Measurements from ENCODE around the gene CLPSL2.

The CLPSL2 gene

DNA sequence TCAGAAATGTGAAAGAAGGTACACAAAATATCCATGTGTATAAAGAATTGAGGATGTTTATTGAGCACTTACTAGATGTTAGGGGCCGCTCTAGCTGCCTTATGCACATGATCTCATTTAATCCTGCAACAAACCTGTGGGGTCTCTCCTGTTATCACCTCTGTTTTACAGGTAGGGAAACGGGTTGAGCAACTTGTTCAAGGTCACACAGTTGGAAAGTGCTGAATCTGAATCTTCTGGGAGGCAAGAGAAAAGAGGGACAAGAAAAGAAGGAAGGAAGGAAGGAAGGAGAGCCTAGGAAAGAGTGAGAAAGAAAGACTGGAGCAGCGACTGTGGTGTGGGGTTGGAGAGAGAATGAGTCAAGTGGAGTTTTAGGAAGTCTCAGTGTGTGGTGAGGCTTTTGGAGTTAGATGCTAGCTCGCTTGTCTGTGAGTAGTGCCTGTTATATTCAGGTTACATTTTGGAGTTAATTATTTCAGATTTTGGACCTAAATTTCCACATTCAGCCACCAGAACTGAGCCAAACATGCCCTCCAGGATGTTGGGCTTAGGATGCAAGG is 12.1 kb downstream of the CLPSL2 start:
- no peak for DNase-seq

DNA sequence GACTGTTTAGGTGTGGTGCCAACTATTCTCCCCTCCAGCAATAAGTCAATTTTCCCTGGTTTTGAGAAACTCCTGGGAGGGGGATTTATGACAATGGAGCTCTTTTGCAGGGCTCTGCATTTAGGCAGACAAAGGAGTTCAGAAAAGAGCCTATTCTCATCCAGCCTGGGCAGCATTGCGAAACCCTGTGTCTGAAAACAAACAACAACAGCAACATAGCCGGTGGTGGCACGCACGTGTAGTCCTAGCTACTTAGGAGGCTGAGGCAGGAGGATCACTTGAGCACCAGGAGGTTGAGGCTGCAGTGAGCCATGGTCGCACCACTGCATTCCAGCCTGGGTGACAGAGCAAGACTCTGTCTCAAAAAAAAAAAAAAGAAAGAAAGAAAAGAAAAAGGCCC is 14.3 kb downstream of the CLPSL2 start:
- no peak for DNase-seq

DNA sequence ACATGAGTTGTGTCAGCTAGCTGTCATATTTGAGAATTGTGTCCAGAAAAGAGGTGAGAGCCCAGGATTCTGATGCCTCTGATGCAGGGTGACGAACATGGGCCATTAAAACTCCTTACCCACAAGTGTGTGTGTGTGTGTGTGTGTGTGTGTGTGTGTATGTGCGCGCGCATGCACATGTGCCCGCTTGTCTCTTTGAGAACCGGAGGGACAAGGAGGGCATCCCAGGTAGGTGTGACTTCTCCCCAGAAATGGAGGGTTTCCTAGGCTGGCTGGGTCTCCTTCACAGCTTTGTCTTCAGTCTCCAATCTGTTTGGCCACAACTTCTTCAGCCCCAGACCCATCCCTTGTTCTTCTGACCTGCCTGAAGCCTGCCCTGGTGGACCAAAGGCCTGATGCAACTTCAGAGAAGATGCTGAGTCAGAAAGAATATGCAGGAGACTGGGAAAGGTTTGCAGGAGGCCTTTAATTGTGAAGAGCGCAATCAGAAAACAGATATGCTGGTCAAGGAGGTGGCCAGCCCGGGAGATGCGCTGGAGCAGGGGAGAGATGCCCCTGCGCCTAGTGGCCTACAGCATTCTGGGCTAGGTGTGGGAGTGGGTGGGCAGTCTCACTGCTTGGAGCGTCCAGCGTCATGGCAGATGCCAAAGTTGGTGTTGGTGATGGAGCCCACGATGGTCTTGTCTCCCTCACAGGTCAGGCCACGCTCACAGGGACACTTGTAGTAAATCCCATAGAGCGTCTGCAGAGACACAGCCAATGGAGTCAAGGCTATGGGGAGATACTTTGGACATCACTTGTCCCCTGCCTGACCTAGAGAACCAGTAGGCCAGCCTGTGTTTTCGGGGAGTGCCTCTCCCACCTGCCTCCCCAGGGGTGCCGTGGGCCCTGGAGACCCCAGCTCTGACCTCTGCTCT is 18.4 kb downstream of the CLPSL2 start:
- no peak for DNase-seq

DNA sequence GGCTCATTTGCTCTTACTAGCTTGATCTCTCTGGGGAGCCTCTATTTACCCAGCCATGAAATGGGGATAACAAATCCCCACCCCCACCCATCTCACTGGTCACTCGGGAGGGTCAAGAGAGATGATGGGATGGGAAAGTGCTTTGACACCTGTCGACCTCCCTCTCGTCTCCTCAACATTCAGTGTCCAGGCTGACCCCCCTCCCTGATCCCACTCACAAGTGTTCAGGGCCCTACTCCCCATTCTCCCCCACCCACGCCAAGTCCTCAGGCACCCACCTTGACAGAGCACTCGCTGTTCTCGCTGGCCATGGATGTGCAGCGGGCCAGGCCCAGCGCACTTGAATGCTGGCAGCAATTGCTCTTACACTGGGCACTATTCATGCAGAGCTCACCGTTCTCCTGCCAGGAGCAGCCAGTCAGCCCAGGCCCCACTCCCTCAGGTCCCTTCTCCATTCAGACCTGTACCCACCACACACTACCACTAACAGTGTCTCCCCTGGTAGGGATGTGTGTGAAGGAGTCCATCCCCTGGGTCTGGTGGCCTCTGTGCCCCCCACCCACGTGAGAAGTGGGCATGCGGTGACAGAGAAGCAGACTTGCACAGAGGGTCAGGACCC is 19.2 kb downstream of the CLPSL2 start:
- no peak for DNase-seq

DNA sequence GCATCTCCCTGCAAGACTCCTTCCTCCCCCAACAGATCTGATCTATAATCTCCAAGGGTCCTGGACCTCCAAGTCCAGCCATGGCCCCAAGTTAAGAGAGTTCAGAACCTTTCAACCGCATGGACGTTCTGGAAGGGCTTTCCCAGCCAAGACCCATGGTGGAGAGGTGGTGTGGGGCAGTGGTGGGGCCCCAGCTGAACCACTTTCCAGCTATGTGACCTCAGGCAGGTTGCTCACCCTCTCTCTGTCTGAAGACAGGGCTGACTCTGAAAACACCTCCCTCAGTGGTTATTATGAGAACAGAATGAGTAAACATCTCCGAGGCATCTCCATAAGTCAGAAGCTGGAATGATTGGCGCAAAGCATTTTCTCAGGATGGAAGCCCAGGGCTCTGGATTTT is 19.8 kb downstream of the CLPSL2 start:
- DNase-seq, result no peak

DNA sequence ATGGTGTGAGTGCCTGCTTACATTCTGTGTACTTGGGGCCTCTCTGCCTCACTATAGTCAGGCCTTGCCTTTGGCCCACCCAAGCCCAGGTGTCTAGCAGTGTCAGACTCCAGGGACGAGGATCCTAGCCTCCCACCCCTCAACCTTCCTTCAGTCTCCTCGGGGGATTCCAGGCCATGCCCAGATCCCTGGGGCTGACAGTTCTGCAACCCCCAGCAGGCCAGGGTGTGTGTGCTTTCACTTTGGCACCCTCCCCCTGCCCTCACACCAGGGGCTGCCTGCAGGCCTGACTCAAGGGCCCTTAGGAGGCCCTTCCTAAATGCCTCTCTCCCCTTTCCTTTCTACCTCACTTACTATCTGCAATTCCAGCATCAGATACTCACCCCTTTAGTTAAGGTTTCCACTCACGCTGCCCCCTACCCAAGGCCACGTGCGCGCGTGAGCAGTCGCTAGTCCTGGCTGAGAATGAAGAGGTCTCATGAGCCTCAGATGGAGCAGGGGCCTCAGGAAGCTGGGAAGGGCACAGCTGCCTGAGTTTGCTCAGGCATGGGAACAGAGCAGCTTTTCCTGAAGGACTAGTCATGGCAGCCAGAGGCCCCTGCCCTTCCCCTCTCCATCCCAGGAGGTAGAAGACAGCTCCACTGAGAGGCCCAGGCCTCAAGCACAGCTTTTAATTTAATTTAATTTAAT is 21.6 kb downstream of the CLPSL2 start:
- DNase-seq, result no peak

DNA sequence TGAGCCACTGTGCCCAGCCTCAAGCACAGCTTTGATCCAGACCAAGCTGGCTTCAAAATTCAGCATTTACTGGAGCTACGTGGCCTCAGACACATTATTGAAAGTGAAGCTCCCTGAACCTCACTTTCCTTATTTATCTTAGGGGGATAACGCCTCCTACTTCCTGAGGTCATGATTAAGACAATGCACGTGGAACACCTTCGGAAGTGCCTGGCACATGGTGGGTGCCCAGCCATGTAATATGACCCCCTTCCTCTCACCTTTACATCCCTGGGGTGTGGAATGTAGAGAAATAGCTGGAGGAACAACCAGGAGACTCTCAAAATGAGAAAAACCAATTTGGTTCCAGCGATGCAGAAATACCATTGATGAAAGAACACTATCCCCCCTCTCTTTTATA is 22.3 kb downstream of the CLPSL2 start:
- no peak for DNase-seq

DNA sequence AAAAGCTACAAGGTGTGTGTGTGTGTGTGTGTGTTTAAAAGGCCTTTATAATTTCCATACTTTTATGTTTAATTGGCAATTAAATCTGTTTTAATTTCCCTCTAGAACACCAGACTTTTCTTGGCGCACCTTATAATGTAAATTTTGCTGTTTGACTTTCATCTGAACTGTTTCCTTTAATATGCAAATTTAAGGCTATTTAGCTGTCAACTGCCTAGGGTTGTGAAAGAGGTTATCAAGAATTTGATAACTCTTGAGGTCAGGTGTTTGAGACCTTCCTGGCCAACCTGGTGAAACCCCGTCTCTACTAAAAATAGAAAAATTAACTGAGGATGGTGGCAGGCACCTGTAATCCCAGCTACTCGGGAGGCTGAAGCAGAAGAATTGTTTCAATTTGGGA is 24.8 kb downstream of the CLPSL2 start:
- DNase-seq, result no peak

DNA sequence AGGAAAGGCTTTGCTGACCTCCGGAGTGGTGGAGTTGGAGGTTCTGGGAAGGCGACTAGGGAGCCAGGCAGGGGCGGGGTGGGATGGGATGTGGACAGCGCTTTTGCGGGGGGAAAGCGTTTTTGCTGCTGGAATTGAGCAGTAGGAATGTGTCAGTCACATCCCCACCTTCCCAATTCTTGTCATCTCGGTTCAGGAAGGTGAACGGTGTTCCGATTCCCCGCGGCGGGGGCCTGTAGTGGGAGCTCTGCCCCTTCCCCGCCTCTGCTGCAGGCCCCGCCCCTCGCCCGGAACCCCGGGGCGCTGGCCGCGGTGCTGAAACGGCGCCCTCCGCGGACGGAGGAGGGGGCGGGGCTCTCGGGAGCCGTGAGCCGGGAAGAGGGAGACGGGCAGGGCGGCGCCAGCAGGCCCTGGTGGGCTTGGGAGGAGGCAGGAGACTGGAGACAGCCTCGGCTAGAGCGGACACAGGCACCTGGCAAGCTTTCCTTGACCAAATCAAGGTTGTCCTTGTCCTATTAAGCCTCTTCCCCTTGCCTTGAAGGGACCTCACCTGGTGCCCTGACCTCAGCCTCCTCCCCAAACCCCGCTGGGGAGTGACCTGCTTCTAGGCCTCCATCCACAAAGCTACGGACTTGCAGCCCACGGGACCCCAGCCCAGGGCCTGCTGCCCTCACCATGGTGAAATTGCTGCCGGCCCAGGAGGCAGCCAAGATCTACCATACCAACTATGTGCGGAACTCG is 28.8 kb downstream of the CLPSL2 start, which contains the start of gene LHFPL5:
TSS of gene LHFPL5 (plus strand) at position 357 of the 741 bp plus-strand sequence. CDS start at position 676, 319 bp downstream.
- peak; percentile 37 for DNase-seq

DNA sequence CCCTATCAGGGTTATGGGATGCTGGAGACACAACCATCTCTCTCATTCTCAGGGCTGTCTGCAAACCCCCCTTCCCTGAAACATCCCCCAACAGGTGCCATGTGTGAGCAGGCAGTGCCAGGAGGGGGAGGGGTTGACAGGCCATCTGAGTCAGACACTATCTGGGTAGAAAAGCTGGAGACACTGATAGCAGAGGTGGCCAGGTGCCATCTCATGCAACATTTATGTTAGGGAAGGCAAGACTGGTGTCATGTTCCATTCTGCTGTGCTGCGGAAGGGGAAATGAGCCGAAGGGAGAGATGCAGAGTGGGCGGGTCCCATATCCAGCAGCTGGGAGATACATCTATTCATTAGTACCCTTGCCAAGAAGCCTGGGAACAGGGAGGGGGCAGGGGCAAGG is 32.3 kb downstream of the CLPSL2 start:
- DNase-seq, result no peak

DNA sequence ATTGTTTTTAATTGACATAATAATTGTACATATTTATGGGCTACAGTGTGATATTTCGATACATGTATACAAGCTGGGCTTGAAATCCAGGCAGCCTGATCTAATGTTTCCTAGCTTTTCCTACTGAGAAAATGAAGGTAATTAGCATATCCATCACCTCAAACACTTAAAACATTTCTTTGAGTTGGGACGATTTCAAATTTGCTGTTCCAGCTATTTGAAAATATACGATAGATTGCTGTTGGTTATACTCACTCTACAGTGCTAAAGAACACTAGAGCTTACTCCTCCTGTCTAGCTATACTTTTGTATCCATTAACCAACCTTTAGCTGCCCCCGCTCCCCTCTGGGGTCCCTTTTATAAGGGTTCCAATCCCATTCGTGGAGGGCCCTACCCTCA is 33.4 kb downstream of the CLPSL2 start:
- no peak for DNase-seq

DNA sequence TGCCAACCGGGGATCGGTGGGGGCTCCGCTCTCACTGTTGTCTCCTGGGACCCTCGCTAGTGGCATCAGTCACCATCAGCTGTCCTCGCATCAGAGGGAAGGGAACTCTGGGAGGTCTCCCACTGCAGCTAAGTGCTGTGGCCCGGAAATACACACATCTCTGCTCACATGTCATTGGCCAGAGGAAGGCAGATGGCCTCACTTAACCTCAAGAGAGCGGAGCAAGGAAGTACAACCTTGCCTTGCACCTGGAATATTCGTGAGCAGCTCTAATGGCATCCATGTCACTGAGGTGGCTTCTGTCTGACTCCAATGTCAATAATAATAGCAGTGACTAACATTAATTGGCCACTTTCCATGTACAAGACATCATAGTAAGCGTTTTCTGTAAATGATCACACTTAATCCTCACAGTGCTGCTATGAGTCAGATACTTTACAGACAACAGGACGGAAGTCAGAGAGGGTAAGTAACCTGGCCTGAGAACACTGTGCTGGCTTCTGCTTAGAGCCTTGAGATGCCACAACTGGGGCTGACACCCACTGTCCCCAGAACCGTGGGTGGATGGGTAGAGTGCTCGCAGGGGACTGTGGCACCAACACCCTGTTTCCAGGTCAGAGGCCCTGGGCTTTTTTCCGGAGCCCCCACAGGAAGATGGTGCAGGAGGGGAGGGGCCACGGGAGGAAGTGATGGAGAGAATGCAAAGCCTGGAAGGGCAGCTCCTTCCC is 34.7 kb downstream of the CLPSL2 start:
- no peak for DNase-seq

DNA sequence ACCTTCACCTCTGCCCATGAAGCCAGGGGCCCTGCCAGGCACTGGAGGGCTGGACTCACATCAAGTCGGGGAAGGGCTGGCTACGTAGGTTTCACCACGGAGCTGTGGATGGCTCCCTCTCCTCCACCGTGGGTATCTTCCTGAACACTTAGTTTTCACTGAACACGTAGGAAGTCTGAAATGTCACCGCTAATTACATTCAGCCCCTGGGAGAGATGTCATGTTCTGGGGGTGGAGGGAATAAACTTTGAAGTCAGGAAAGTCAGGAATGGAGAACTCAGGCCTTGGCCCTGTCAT is 35.2 kb downstream of the CLPSL2 start:
- no peak for DNase-seq

DNA sequence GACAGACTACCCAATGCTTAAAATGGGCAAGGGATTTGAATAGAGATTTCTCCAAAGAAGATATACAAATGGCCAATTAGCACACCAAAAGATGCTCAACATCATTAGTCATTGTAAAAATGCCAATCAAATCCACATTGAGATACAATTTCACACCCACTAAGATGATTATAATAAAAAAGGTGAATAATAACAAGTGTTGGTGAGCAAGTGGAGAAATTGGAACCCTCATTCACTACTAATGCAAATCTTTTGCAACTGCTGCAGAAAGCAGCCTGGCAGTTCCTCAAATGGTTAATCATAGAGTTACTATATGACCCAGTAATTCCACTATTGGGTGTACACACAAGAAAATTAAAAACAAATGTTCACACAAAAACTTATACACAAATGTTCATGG is 41.1 kb downstream of the CLPSL2 start:
- DNase-seq, result no peak

DNA sequence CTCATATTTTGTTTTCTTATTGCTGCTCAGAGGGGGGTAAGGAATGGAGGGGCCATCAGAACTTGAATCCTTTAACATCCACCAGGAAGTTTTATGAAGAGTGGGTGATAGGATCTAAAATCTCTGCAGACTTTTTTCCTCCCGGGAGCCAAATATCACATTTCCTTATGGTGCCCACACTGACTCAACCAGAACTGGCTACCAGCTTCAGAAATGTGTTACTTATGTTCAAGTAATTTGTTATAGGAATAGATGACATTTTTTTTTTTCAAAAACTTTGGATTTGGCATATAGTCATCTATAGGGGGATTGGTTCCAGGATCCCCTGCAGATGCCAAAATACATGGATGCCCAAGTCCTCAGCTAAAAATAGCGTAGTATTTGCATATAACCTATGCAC is 47.2 kb downstream of the CLPSL2 start:
- no peak for DNase-seq

DNA sequence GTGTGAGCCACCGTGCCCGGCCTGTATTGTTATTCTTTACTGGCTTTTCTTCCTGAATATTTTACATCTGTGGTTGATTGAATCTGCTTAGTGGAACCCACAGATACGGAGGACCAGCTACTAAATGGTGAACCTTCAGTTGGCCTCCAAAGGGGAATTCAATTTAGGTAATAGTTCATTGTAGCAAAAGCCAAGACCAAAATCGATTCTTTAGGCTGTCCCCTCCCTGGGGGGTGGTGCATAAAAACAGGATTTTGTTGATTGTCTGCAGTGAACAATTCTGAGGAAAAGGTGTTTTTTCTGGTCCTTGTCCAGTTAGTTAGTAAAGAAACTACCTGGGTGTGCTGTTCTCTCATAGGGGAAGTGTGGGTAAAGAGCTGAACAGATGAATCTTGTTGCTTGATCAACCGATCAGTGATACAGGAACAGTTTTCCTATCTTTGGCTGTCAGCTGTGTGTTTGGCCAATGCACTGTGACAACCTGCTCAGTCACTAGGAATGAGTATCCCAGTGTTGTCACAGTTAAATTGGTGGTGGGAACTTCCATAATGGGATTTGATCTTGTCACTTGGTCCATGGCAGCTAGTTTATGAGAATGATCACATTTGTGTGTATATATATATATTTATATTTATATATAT is 48.3 kb downstream of the CLPSL2 start:
- no peak for DNase-seq

Measured in NCI-H2227 treated with DMSO at 0.1 percent for 48 hours (cell line).